Measurements from ENCODE around the gene TP53TG5. TPM values are rescaled to one million over a fixed set of nuclear protein-coding genes. Genes with fewer than 3 reads are reported as not detected.

The TP53TG5 gene
- total RNA-seq, result not detected in 2 replicates

GRCh38 chr20:45378191-45378590 is at the start of gene TP53TG5:
TSS of gene TP53TG5 (minus strand) at chr20:45378325. CDS start at chr20:45378236, 89 bp downstream.

GRCh38 chr20:45415822-45416637 is 37.9 kb upstream of the TP53TG5 start, which contains the start of gene PIGT:
TSS of gene PIGT (plus strand) at chr20:45416141. CDS start at chr20:45416157, 16 bp downstream.

GRCh38 chr20:45407783-45408645 is 29.9 kb upstream of the TP53TG5 start, which contains the start of gene DBNDD2:
TSS of gene DBNDD2 (plus strand) at chr20:45408289. CDS start at chr20:45408468, 179 bp downstream.

GRCh38 chr20:45362804-45363610 is 15.1 kb downstream of the TP53TG5 start, which contains the start of gene SYS1:
TSS of gene SYS1 (plus strand) at chr20:45363156. CDS start at chr20:45363532, 376 bp downstream.

GRCh38 chr20:45347936-45348778 is 30.0 kb downstream of the TP53TG5 start, which contains the start of gene SDC4:
TSS of gene SDC4 (minus strand) at chr20:45348424. CDS start at chr20:45348384, 40 bp downstream.

Other genes with a start within 250 kb of the TP53TG5 start
- gene PI3, start 203.4 kb downstream of the TP53TG5 start, total RNA-seq, result not detected in 2 replicates
- gene SEMG1, start 171.3 kb downstream of the TP53TG5 start, total RNA-seq, result not detected in 2 replicates
- not detected in 2 replicates for gene SEMG2, start 157.0 kb downstream of the TP53TG5 start, total RNA-seq
- not detected in 2 replicates for gene SLPI, start 123.8 kb downstream of the TP53TG5 start, total RNA-seq
- not detected in 2 replicates for gene RBPJL, start 71.5 kb downstream of the TP53TG5 start, total RNA-seq
- 0.20 TPM in 1 of 2 replicates, not detected in the other for gene MATN4, start 70.0 kb downstream of the TP53TG5 start, total RNA-seq
- gene SDC4, start 29.9 kb downstream of the TP53TG5 start, total RNA-seq, result 46.2 and 47.0 TPM in 2 replicates
- gene SYS1, start 15.2 kb downstream of the TP53TG5 start, total RNA-seq, result 21.4 and 29.5 TPM in 2 replicates
- 5.5 and 9.7 TPM in 2 replicates for gene DBNDD2, start 30.0 kb upstream of the TP53TG5 start, total RNA-seq
- 75.6 and 77.7 TPM in 2 replicates for gene PIGT, start 37.8 kb upstream of the TP53TG5 start, total RNA-seq
- not detected in 2 replicates for gene WFDC2, start 91.4 kb upstream of the TP53TG5 start, total RNA-seq
- not detected in 2 replicates for gene SPINT3, start 137.3 kb upstream of the TP53TG5 start, total RNA-seq
- gene WFDC6, start 161.2 kb upstream of the TP53TG5 start, total RNA-seq, result not detected in 2 replicates
- not detected in 2 replicates for gene EPPIN, start 169.1 kb upstream of the TP53TG5 start, total RNA-seq
- not detected in 2 replicates for gene WFDC8, start 201.0 kb upstream of the TP53TG5 start, total RNA-seq

Measured in mammary microvascular endothelial cell (primary cell).